Measurements from ENCODE around the gene ADK.

- TF ChIP-seq EP300 (IDR thresholded peaks at IDR 0.05) (no peak), POLR2A (IDR thresholded peaks at IDR 0.05) (no peak)
Observed at GRCh38 chr10:74642901-74643595, 492.0 kb downstream of the ADK start.

Data from gastroesophageal sphincter (tissue), 2 donors.